Suppressor macrophage treated with lipopolysaccharide for 4 hours (primary cell): ENCODE measurements around the gene SCN3B.

ENCODE experiments used
- DNase-seq: peaks from one replicate; pipeline ENCODE4 v3.0.0-alpha.2; 2020

Gene SCN3B

GRCh38 chr11:123594921-123595320, 59.5 kb downstream of the SCN3B start:
- no peak for DNase-seq

- no peak for DNase-seq
These were observed 60.1 kb downstream of the SCN3B start for GRCh38 chr11:123594188-123594901.

GRCh38 chr11:123593570-123593969, 60.9 kb downstream of the SCN3B start:
- DNase-seq = no peak

- DNase-seq = peak; percentile 12
These were observed 64.0 kb downstream of the SCN3B start for GRCh38 chr11:123590296-123590912.

- no peak for DNase-seq
These were observed 65.6 kb downstream of the SCN3B start for GRCh38 chr11:123588864-123589262.

GRCh38 chr11:123588117-123588863, 66.1 kb downstream of the SCN3B start:
- DNase-seq = no peak

- DNase-seq = no peak
These were observed 66.9 kb downstream of the SCN3B start for GRCh38 chr11:123587559-123587958.

- DNase-seq = no peak
These were observed 67.4 kb downstream of the SCN3B start for GRCh38 chr11:123587044-123587443.

- DNase-seq = no peak
These were observed 67.9 kb downstream of the SCN3B start for GRCh38 chr11:123586568-123586967.

GRCh38 chr11:123585706-123586105, 68.7 kb downstream of the SCN3B start:
- no peak for DNase-seq

GRCh38 chr11:123585206-123585605, 69.2 kb downstream of the SCN3B start:
- no peak for DNase-seq

- no peak for DNase-seq
These were observed 69.7 kb downstream of the SCN3B start for GRCh38 chr11:123584737-123585136.

GRCh38 chr11:123584186-123584585, 70.2 kb downstream of the SCN3B start:
- no peak for DNase-seq

GRCh38 chr11:123582992-123583504, 71.4 kb downstream of the SCN3B start:
- DNase-seq = no peak

GRCh38 chr11:123581651-123582399, 72.6 kb downstream of the SCN3B start:
- DNase-seq = no peak

- DNase-seq = peak; percentile 59
These were observed 73.7 kb downstream of the SCN3B start for GRCh38 chr11:123580557-123581275.

GRCh38 chr11:123580137-123580536, 74.3 kb downstream of the SCN3B start:
- no peak for DNase-seq

- no peak for DNase-seq
These were observed 75.0 kb downstream of the SCN3B start for GRCh38 chr11:123579482-123579812.
